Sigmoid colon (tissue), 3 donors: ENCODE data around the gene NCAN.

Experiments
- POLR2A ChIP-seq, 2 donors: fragments of 450-650 bp; IDR thresholded peaks; one replicate each; pipeline ENCODE4 v1.6.1; 2016; ENCODE audit warnings: antibody characterized with exemption in 2 of 2, mild to moderate bottlenecking in 2 of 2, moderate library complexity in 2 of 2
- TF ChIP-seq, protein P1 (sequence below), 4 experiments: fragments of 450-650 bp in 3 of 4; fragments of 200-600 bp in 1 of 4; IDR thresholded peaks; one replicate each; pipeline ENCODE4 v1.5.1; 2016 to 2019; ENCODE audit warnings: antibody characterized with exemption in 4 of 4, mild to moderate bottlenecking in 3 of 4, moderate library complexity in 2 of 4

DNA sequence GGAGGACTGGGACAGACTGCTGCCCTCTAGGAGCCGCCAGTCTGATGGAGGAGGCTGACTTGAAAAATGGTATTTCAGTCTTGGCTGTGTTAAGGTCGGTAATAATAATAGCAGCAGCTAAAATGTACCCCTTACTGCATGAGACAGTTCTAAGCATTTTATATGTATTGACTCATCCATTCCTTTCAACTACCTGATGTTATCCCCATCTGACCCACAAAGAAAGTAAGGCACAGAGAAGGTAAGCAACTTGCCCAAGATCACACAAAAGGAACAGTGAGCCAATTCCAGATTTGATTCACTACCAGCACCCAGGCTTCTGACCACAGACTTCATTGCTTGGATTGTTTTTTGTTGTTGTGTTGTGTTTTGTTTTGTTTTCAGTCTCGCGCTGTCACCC is 4.0 kb downstream of the NCAN start:
- TF ChIP-seq, protein P1, sequence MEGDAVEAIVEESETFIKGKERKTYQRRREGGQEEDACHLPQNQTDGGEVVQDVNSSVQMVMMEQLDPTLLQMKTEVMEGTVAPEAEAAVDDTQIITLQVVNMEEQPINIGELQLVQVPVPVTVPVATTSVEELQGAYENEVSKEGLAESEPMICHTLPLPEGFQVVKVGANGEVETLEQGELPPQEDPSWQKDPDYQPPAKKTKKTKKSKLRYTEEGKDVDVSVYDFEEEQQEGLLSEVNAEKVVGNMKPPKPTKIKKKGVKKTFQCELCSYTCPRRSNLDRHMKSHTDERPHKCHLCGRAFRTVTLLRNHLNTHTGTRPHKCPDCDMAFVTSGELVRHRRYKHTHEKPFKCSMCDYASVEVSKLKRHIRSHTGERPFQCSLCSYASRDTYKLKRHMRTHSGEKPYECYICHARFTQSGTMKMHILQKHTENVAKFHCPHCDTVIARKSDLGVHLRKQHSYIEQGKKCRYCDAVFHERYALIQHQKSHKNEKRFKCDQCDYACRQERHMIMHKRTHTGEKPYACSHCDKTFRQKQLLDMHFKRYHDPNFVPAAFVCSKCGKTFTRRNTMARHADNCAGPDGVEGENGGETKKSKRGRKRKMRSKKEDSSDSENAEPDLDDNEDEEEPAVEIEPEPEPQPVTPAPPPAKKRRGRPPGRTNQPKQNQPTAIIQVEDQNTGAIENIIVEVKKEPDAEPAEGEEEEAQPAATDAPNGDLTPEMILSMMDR (IDR thresholded peaks at IDR 0.05) = no peak
- no peak for TF ChIP-seq POLR2A (IDR thresholded peaks at IDR 0.05)
